NT2/D1 (cell line): Measurements from ENCODE around the gene FRS2.

Experiments used
- SUZ12 ChIP-seq: IDR thresholded peaks from 2 replicates; pipeline ENCODE4 v1.6.1; 2011; ENCODE audit not compliant: insufficient read length, insufficient read depth; ENCODE audit errors: extremely low read depth
- YY1 ChIP-seq: IDR thresholded peaks from 2 replicates; pipeline ENCODE4 v1.6.1; 2011; ENCODE audit not compliant: insufficient read length, insufficient read depth
- ZNF274 ChIP-seq: IDR thresholded peaks from 2 replicates; pipeline ENCODE4 v1.6.1; 2011; ENCODE audit warnings: mild to moderate bottlenecking, low read depth, low read length

GRCh38 chr12:69476276-69477017 lies 6.3 kb downstream of the FRS2 start:
- no peak for TF ChIP-seq ZNF274
- no peak for TF ChIP-seq YY1
- no peak for TF ChIP-seq SUZ12
